Measurements from ENCODE around the gene MROH2A.

Gene MROH2A

DNA sequence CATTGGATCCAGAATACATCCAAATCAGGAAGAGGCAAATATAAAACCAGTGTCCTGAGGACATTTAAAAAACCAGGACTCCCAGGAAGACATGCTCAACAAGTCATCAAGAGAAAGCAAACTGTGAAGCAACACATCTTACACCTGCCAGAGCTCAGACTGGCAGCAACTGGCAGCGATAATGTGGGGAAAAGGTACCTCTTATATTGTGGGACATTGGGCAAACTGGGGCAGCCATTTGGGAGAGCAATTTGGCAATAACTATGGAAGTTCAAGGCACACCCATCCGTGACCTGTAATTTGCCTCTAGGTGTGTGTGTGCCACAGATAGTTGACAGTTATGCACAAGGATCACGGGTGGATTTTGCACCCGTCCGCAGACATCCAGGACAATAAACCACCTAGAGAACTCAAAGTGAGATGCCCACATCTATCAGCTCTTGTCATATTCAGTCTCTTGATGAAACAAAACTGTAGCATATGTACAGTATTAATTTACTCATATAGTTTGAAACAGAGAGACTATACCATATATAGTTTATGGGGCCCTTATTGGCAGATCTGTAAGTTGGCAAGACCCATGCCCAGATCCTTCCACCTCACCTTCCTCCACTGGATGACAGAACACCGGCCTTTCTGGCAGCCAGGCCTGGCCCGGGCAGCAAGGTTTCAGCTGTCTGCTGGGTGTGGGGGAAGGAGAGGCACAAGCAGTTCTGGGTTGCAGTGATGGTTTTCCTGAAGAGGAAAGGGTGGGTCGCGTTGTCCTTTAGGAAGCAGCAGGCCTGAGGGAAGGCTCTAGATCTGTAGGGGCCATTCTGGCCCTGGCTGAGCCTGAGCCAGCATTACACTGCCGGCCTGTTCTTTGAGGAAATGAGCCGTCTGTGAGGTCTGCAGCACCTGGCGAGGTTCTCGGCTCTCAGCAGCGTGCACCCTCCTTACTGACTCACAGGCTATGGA is 57.4 kb downstream of the MROH2A start:
- FAIRE-seq (no peak), DNase-seq (ENCODE audit: insufficient read length, low spot score) (no peak)

DNA sequence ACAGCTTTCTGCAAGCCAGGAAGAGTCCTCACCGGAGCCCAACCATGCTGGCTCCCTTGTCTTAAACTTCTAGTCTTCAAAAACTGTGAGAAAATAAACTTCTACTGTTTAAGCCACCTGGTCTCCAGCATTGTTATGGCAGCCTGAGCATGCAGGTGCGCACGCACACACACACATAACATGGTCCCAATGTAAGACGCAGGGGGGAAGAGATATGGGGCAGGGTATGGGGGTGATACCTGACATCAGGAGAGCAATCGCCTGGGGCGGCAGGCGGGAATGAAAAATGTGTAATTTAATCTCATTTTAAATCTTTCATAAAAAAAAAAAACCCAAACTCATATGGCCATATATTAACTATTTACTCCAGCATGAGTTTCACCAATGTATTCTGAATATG is 58.2 kb downstream of the MROH2A start:
- FAIRE-seq = no peak

DNA sequence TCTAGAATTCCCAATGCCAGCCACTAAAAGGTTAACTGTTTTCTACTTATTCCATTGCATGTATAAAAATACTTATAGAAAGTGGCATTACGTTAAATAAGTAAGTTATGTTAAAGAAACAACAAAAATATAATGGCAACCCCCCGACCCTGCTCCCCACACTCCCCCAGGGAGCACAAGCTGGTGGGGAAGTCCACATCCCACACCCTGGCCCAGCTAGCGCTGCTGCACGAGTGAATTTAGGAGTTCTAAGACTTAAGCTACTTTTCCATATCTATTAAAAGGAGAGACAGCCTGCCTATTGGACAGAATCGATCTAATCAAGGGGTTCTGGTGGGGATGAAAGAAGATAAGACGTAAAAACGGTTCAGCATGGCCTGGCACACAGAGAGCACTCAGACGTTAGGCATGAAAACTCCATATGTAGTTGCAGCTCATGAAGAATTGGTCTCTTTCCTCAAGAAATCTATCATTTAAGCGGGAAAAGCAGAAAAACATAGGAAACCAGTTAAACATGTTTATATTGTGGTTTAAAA is 59.6 kb downstream of the MROH2A start:
- FAIRE-seq = no peak
- no peak for DNase-seq (ENCODE audit: insufficient read length, low spot score)

More for the DNA sequence above, 58.2 kb downstream of the MROH2A start:
- DNase-seq (ENCODE audit: insufficient read length, low spot score) = no peak

DNA sequence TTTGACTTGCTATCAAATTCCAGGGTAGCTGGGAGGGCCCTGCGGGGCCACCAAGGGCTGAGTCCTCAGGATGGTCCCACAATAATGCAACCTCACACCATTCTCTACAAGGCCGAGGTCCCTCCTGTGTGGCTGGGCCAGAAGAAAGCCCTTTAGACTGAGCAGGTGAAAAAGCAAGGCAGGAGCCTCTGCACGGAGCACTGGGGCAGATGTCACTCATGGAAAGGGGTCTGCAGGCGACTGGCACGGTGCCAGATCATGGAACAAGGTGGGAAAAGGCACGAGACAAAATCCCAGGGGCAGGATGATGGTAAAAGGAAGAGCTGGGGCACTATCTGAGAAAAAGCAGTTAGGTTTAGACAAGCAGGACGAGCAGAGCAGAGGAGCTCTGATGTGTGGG is 60.1 kb downstream of the MROH2A start:
- FAIRE-seq = no peak

DNA sequence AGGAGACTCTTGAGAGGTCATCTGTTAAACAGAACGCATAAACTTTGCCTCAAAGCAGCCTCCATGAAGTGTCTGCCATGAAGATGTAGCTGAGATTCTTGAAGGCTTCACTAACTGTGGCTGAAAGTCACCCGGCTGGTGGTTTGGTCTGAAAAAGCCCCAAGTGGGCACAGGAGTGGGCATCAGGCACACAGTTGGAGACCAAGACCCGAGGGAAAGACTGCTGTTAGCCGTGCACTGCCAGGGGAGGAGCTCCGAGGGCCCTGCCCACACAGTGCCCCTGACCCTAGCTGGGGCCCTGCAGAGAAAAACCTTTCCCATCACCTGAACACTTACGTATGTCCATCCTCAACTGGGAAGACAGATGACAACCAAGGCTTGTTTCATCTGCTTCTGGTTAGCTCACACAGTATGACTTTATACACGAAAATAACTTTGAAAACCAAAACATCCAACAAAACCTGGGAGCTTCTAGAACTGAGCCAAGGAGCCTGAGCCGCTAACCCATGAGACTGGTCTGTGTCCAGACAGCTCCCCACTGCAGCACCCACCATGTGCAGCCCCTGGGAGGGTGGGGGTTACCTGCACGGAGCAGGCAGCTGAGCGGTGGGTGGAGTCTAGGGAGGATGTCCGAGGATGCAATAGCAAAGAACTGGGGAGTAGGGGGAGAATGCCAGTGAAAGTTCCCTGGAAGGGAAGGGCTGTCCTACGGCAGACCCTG is 60.8 kb downstream of the MROH2A start:
- no peak for DNase-seq (ENCODE audit: insufficient read length, low spot score)
- FAIRE-seq = no peak

More for the DNA sequence above, 60.1 kb downstream of the MROH2A start:
- no peak for DNase-seq (ENCODE audit: insufficient read length, low spot score)

DNA sequence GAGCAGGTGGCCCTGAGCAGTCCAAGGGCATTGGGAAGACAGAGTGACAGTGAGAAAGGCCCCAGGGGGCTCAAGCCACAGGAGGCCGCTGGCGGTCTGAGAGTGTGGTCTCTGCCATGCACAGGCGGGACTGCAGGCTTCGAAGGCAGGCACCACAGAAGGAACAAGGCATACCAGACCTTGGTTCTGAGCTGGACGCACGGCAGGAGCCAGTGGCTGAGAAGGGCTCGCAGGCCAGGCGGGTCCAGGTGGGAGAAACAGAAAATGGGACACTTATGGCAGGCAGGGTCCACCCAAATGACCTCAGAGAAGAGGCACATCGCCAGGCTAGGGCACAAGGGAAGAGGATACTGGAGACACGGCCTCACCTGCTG is 61.3 kb downstream of the MROH2A start:
- FAIRE-seq = no peak

DNA sequence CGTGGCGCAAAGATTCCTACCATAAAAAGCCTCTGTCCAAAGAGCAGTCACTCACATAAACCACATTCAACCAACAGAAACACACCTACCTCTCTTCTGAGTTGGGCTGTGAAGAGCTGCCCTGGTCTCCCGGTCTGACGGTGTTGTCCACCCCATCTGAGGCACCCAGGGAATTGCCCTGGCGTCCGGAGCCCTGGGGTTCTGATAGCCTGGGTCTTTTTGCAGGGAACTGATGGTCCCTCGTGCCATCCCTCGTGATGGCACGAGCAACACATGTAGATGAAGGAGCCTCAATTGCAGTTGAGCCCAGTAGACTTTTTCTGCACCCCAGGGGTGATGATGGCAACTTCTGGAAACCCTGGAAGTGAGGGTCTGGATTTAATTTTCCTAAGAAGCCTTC is 62.4 kb downstream of the MROH2A start:
- no peak for DNase-seq (ENCODE audit: insufficient read length, low spot score)
- FAIRE-seq = no peak

More for the DNA sequence above, 61.3 kb downstream of the MROH2A start:
- DNase-seq (ENCODE audit: insufficient read length, low spot score) = no peak

DNA sequence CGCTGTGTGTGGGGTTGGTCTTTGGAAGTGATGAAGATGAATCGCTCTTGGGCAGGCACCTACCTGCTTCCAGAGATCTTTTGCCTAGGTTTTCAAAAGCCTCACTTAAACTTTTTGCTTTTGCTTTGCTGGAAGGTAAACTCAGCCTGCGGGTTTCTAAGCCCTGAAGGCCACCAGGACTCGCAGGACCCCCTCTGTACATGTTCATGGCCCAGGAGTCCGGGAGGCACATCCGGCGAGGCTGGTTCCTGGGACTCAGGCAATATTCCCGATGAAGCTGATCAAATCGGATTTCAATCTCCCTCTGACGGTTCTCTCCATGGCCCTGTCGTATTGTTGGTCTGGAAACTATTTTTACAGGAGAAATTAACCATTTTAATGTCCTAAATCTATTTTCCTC is 63.1 kb downstream of the MROH2A start:
- FAIRE-seq (no peak), DNase-seq (ENCODE audit: insufficient read length, low spot score) (no peak)

DNA sequence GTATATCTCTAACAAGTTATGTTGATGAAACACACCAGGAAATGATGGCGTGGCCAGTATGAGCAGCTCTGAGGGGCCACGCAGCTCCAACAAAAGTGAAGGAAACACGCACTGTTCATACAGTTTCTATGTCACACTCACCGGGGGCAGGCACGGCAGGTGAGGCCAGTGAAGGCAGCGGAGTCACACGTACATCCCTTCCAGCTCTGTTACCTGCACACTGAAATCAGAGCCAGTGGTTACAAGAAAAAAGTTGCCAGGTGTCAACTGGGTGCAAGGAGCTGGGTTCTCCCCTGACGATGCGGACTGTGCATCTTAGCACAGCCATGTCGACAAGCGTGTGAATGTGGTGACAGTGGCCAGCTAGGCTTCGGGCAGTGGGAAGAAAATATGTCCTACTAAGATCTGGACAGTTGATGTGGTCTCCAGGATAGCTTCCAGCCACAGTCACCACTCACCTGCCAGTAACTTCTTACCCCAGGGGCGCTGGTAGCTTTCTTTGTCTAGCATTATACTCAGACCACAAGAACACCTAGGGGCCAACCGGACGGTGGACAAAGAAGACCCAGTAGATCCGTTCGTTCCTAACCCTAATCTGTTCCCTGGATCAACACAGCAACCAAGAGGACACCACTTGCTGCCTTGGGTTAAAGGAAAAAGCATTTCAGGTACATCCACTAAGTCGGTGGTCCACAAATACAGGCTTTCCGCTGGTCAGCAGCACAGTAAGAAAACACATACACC is 66.1 kb downstream of the MROH2A start:
- FAIRE-seq = no peak
- no peak for DNase-seq (ENCODE audit: insufficient read length, low spot score)

DNA sequence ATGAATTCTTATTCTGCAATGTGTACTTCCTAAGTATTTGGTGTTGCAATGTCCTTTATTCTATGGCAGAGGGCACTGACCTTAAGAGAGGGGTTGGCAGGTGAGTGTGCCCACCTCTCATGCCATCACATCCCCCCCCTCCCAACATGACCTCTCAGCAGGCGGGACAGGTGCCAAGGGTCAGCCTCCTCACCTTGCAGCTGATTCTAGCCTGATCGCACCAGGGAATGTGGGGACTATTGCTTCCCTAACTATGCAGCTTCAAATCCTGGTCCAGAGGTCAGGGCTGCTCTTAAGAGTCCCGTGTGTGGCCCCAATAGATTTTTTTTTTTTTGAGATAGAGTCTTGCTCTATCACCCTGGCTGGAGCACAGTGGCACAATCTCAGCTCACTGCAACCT is 66.7 kb downstream of the MROH2A start:
- FAIRE-seq (no peak), DNase-seq (ENCODE audit: insufficient read length, low spot score) (no peak)

DNA sequence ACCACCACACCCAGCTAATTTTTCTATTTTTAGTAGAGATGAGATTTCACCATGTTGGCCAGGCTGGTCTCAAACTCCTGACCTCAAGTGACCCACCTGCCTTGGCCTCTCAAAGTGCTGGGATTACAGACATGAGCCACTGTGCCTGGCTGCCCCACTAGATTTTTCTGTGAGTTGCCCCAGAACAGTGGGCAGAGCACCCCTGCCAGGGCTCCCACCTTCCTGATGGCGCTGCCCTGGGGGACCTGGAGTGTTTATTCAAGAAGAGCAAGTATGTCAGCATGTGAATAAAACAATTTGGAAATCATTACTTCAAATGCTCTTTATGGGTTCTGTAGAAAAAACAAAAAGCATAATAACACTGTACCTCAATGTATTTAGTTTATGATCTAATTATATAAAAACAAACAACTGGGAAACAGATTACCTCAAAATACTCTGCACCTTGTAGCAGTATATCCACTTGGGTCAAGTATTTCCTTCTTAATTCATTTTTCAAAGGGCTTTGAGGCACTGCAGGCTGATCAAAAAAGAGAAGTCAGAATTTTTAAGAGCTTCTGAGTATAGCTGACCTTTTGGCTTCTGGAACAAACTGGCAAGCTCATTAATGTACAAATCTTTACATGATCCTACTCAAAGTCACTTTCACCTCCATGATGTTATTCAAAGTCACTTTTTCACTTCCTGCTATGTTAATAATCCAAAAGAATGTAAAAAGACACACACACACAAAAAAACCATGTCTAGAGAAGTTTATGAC is 67.4 kb downstream of the MROH2A start:
- no peak for FAIRE-seq
- DNase-seq (ENCODE audit: insufficient read length, low spot score) = no peak

DNA sequence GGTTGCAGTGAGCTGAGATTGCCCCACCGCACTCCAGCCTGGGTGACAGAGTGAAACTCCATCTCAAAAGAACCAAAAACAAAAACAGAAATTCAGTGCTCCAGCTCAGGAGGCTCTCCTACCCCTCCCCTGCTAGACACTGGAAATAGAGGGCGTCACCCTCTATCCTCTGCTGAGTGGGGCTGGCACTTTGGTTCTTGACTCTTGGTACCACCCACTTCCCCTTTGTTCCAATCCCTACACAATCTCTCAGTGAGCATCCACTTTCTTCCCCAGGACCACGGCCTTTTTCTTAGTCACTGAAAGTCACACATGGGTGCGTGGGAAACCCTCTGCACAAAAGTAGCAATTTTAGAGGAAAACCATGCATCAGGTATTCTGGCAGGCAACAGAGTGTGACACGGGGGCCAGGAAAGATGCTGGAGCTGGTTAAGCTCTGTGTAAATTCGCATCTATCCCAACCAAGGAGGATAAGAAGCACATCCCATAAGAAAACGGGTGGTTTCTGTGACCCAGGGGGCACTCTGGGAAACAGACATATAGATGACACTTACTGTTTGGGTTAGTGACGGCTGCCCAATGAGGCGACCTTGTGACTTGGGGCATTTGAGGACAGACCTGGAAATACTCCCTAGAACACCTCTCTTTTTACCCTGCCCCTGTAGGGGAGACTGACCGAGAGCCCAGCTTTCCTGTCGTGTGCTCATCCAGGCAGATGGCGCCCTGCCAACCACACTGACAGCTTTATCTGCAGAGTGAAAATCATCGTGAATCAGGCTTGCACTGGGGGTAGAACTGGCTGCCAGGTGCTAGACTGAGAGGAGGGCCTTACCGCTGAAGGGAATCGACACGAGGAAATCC is 68.5 kb downstream of the MROH2A start:
- no peak for DNase-seq (ENCODE audit: insufficient read length, low spot score)
- no peak for FAIRE-seq

DNA sequence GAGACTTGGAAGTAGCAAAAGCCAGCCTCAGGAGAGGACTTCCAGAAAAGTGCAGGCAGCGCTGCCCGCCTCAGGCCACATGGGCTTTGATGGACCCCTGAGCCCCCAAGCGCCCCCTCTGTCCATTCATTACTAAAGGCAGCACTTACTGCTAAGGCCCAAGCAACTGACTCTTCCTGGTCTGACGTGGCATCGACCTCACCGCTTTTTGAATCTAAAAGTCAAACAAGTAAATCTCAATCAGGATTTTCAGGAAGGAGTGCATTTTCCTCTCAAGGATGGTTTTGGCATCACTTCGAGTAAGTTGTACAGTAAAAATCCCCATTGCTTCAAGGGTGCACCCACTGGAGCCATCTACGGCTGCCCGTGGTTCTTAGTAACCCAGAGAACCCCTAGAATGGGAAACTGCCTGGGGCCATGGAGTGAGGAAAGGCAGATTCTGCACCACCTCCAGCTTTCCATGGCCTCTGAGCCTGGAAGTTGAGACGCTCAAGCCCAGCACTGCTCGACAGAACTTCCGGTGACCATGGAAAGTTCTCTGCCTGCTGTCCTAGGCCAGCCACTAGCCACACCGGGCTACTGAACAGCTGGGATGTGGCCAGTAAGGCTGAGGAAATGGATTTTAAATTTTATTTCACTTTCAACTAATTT is 69.2 kb downstream of the MROH2A start:
- DNase-seq (ENCODE audit: insufficient read length, low spot score) = no peak
- FAIRE-seq = no peak

DNA sequence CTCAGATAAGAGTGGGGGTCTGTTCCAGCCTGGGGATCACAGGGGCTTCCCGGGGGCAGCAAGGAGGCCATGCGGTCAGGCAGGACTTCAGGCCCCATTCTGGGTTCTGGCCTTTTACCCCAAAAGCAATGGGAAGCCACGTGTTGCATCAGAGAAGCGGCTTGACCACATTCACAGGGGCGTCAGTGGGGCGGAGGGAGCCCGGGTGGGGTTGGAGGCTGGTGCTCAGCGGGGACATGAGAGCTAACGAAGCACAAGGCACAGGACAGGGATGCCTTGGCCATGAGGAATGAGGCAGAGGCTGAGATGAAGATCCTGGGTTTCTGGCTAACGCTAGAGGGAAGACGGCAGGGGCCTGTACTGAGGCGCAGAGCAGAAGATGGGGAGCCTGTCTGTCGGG is 70.1 kb downstream of the MROH2A start:
- FAIRE-seq (no peak), DNase-seq (ENCODE audit: insufficient read length, low spot score) (no peak)

DNA sequence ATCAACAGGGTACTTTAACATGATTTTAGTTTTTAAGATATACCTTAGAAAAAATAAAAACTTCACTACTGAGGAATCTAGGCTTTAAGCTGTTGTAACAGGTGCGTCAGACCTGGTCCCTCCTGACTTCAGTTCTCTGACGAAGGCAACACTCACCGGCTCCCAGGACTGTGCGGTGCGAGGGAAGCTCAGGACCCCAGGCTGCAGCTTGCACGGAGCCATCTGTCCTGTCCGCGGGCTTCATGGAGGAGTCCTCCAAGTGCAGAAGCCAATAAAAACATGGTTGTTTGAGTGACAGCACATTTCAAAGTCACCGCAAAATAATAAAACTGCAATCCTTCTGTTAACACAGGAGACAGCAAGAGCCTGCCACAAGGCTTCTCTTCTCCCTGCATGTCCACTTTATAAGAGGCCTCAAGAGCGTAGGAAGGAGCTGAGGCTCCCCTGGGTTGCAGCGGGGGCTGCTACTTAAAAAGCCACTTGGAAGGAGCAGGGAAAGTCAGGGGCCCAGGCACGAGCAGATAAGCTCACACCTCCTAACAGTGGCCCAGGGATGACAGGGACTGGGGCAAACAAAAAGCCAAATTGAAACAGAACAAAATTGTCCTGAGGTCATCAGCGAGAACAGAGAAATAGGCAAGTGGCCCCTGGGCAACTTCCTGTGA is 71.6 kb downstream of the MROH2A start:
- FAIRE-seq = no peak
- no peak for DNase-seq (ENCODE audit: insufficient read length, low spot score)

DNA sequence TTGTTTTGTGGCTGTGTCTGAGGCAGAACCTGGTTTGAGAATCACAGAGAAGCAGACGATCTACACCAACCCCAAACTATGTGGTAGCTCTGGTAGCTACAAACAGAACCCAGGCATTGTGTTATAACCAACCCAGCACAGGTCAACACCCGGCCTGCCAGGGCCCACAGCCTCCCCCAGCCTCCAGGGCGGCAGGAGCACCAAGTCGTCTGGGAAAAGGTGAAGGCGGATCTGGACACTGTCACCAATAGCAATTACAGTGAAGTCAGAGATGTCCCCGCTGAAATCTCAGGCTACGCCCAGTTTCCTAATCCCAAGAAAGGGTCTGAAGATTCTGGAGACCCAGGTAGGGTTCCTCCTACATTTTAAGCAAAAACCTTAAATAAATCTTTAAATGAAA is 72.6 kb downstream of the MROH2A start:
- DNase-seq (ENCODE audit: insufficient read length, low spot score) = no peak

DNA sequence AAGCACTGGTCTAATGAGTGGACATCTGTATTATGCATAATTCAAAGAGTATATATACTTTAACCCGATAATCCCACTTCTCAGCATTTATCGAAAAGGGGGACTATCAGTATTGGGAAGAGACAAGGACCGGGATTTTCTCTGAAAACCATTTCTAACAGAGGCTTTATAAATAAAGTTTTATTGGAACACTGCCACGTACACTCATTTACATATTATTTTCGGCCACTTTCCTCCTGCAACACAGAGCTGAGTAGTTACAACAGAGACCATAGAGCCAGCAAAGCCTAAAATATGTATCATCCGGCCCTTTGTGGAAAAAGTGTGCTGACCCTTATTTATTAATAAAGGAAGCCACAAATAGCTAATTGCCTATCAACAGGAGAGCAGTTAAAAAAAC is 73.0 kb downstream of the MROH2A start:
- no peak for FAIRE-seq
- no peak for DNase-seq (ENCODE audit: insufficient read length, low spot score)

More for the DNA sequence above, 72.6 kb downstream of the MROH2A start:
- no peak for FAIRE-seq

DNA sequence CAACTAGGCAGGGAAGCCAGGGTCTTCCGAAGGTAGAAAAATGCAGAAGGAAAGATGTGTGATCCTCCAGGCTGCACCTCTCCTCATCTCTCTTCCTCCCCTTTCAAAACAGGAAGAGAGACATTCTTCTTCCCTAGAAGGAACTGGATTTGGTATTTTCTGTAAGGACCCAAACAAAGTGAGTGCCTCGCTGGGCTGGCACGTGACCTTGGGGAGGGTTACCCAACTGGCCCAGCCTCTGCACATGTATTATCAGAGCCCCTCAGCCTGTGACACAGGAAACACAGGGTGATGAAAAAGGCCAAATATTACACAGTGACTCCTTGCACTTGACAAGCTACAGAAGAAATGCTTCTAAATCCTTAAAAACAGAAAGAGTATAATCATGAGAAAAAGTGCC is 73.9 kb downstream of the MROH2A start:
- DNase-seq (ENCODE audit: insufficient read length, low spot score) (no peak), FAIRE-seq (peak; percentile 26)

Data from GM19239 (cell line).